HG03378 (cell line): ENCODE results near the gene TCF23.
"Not testable (repeated sequence)": the region's sequence is repeated elsewhere in the genome, so short reads cannot be mapped to it uniquely, and the experiment has no call there.

Experiments
- ATAC-seq: cut with Tn5 transposase; IDR thresholded peaks from one replicate; pipeline ENCODE4 v1.9.1; 2021; ENCODE audit warnings: mild to moderate bottlenecking, moderate library complexity; ENCODE audit not compliant: unreplicated experiment

The TCF23 gene

GRCh38 chr2:27152102-27152795, 3.4 kb downstream of the TCF23 start:
- ATAC-seq, result no peak

GRCh38 chr2:27152796-27153464, 4.1 kb downstream of the TCF23 start:
- no peak for ATAC-seq

DNA sequence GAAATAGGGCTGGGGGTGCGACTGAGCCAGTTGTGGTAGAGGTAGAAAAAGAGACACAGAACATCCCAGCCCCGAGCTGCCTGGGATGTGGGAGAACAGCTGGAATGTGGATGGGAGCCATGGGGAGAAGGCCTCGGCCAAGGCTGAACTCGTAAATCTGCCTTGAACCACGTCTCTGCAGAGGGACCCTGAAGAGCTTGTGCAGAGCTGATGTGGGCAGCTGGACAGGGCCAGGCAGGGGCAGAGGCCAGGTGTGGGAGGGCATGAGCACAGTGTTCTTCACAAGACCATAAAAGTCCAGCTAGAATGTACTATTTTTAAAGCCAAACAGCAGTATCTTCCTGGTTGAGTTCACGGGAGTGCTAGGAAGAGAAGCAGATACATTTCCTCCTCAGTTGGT, 5.7 kb downstream of the TCF23 start:
- no peak for ATAC-seq

DNA sequence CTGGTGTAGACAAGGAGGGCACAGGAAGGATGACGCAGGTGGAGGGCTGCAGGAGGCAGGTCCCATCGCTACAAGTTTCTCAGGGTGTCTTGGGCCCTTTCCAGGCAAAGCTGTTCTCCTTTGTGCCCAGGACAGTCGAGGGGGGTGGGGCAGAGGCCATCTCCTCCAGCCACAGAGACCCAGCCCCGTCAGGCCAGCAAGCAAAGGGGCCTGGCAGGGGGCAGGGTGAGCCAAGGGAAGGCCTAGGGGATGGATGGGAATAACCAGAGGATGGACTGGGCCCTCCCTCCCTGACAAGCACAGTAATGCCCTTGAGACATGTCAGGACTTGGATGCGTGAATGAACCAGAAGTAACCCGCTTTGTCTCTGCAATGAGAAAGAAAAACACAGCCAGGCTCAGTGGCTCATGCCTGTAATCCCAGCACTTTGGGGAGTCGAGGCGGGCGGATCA, 6.3 kb downstream of the TCF23 start:
- no peak for ATAC-seq

GRCh38 chr2:27158468-27158867, 9.7 kb downstream of the TCF23 start:
- ATAC-seq, result no peak

DNA sequence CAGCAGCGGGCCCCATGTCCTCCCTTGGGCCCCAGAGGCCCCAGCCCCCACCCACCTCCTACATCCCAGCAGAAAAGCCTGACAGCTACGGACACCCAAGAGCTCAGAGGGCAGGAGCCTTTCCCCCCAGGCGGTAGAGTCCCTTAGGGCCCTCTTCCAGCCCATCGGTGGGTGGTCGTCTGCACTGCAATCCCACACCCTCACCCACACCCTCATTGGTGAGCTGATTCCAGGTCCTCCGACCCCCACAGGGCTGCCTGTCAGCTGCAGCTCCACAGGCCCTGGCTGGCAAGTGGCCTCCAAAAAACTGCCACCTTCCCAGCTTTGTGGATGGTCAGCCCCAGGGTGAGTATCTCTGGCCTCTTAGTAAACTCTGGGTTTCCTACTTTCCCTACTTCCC, 10.5 kb downstream of the TCF23 start:
- no peak for ATAC-seq

- ATAC-seq, result no peak
These were observed 11.4 kb downstream of the TCF23 start for GRCh38 chr2:27160191-27160590.

DNA sequence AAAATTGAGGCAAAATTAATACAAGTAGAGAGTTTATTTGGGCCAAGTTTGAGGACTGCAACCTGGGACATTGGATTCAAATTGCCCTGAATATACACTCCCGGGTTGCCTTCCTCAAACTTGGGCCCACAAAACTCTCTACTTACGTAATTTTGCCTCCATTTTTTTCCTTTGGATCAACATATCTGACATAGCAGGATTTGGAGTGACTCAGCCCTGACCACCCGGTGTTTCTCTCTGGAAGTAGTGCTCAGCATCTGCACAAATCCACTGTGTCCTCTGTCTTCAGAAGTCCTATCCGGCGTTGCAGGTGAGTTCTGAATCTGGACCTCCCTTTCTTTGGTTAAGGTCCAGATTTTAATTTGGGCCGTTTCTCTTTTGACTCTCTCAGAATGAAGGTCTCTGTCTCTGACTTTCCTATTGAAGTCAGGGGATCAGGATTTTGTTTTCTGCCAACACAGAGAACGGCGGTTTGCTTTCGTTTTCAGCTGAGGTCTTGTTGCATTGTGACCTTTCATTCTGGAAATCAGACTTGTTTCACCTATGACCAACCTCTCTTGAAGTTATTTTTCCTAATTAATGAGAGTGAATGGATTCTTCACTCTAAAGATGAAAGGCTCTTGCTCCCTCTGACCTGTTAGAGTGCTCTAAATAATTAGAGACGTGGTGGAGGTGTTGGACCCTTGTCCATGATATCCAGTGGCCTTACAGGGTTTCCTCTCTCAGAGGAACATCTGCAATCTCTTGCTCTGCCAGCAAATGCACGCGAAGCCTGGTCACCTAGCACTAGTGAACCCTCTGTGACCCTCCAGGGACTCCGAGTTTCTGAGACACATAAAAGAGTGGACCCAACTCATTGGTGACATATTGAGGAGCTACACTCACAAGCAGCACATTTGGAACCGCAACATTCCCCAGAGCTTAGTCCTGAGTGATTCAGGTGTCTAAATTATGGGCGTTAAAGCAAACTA, 13.6 kb downstream of the TCF23 start:
- ATAC-seq, result no peak

- peak; percentile 53 for ATAC-seq
These were observed 16.4 kb downstream of the TCF23 start for GRCh38 chr2:27164960-27165763.

GRCh38 chr2:27170581-27171337, 22.0 kb downstream of the TCF23 start:
- ATAC-seq, result no peak

GRCh38 chr2:27171351-27171848, 22.6 kb downstream of the TCF23 start:
- ATAC-seq, result no peak

- ATAC-seq, result no peak
These were observed 25.8 kb downstream of the TCF23 start for GRCh38 chr2:27174638-27175037.

- no peak for ATAC-seq
These were observed 26.5 kb downstream of the TCF23 start for GRCh38 chr2:27175330-27175729.

DNA sequence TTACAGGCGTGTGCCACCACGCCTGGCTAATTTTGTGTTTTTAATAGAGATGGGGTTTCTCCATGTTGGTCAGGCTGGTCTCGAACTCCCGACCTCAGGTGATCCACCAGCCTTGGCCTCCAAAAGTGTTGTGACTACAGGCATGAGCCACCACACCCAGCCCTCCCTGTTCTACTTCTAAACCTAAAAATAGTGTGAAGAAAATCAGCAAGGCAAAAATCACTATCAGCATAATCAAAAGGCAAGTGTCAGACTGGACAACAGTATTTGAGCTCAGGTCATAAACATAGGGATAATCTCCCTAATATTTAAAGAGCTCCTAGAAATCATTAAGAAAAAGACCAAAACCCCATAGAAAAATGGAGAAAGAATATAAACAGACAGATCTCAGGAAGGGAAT, 27.0 kb downstream of the TCF23 start:
- not testable (repeated sequence) for ATAC-seq

GRCh38 chr2:27177441-27178351, 28.9 kb downstream of the TCF23 start:
- no peak for ATAC-seq

GRCh38 chr2:27178469-27178868, 29.7 kb downstream of the TCF23 start:
- no peak for ATAC-seq

GRCh38 chr2:27179344-27180000, 30.7 kb downstream of the TCF23 start:
- ATAC-seq, result no peak

GRCh38 chr2:27182346-27182745, 33.5 kb downstream of the TCF23 start:
- no peak for ATAC-seq
